Body of pancreas (tissue), 4 donors: ENCODE data around the gene FLT1.

Source experiments
- CTCF ChIP-seq, 7 experiments: fragments of 450-650 bp in 4 of 7; fragments of 200-600 bp in 3 of 7; sonication (generic) in 3 of 7; IDR thresholded peaks; one replicate each; pipeline ENCODE4 v1.5.1; 2016 to 2019; ENCODE audit warnings: antibody characterized with exemption in 7 of 7
- POLR2A ChIP-seq, 3 donors: fragments of 450-650 bp; IDR thresholded peaks; one replicate each; pipeline ENCODE4 v1.6.1; 2016; ENCODE audit warnings: antibody characterized with exemption in 3 of 3, mild to moderate bottlenecking in 2 of 3

GRCh38 chr13:28319528-28319927 lies 175.4 kb downstream of the FLT1 start:
- TF ChIP-seq CTCF (IDR thresholded peaks at IDR 0.05) (no peak), POLR2A (IDR thresholded peaks at IDR 0.05) (no peak)
